ENCODE data around the gene RASGRP4.

RASGRP4 gene

DNA sequence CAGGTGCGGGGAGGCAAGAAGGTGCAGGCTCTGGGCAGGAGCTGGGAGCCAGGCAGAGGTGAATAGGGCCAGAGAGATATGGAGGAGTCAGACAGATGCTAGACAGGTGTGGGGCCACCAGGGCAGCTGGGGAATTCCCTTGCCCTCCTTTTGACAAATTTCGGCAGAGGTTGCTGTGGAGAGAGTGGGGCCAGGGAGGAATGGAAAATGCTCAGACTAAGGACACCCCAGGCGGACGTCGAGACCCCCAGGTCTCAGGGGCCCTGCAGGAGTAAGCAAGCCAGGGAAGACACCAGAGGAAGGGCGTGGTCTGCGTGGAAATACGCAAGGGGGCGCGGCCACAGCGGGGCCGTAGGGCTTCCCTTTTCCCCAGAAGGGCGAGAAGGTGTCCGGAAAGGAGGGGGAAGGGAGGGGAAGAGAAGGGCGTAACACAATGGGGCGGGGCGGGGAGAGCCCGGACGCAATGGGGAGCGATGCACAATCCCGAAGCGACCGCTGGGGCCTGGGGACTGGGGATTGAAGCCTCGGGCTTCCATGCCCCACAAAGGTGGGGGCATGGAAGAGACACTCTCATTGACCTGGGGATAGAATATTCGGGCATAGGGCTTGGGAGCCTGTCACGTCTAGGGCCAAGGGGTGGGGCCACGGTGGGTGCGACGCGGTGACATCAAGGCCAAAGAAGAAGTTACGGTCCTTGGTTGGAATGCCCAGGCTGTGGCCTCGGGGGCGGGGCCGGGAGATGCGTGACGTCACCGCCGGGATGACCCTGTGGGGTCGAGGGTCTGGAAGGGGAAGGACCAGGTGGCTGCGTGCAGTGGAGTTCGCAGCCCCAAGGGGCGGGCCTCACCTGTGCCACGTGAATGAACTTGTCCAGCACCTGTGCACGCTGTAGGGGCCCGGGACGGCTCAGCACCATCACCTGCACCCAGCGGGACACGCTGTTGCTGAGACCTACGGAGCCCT, 8.2 kb downstream of the RASGRP4 start:
- H3K79me1 ChIP-seq (ENCODE audit: low read depth, low read length): no peaks in the 10 kb centered on the region
- no peaks in the 10 kb centered on the region for H3K36me3 ChIP-seq (replicated peaks in 1 of 2; ENCODE audit: control insufficient read depth in 2 of 2, insufficient read depth in 2 of 2, low read length in 2 of 2)
- H3K18ac ChIP-seq (ENCODE audit: low read length): peak overlapping the region; percentile 78
- H3K9ac ChIP-seq (ENCODE audit: low read depth, low read length, poor library complexity): peak overlapping the region; percentile 80
- peak; percentile 56 for DNase-seq (ENCODE audit: low spot score)
- H2BK5ac ChIP-seq (ENCODE audit: low read length): peak overlapping the region; percentile 19
- H2BK12ac ChIP-seq (ENCODE audit: low read length): peak overlapping the region; percentile 46
- H4K91ac ChIP-seq (ENCODE audit: low read depth, low read length, poor library complexity): no peak overlapping the region
- peak overlapping the region; percentile 30 for H4K8ac ChIP-seq (ENCODE audit: low read depth, low read length)
- peaks cover 0 to 42% (median 7%) of the 10 kb centered on the region in 3 experiments for H3K27me3 ChIP-seq (ENCODE audit: control insufficient read depth in 3 of 3, insufficient read depth in 3 of 3, low read depth in 1 of 3, low read length in 3 of 3)
- peak overlapping the region; percentile 81 for H3K23ac ChIP-seq (ENCODE audit: low read depth, low read length, poor library complexity)
- H3K9me3 ChIP-seq (replicated peaks in 1 of 2; ENCODE audit: control insufficient read depth in 2 of 2, insufficient read depth in 1 of 2, low read depth in 1 of 2, low read length in 2 of 2): no peaks in the 10 kb centered on the region
- H3K27ac ChIP-seq (replicated peaks; ENCODE audit: low read length): no peak overlapping the region
- H2AFZ ChIP-seq (ENCODE audit: low read length): peak overlapping the region; percentile 86
- H2BK15ac ChIP-seq (ENCODE audit: low read length): peak overlapping the region; percentile 62
- no peak overlapping the region for H3K4ac ChIP-seq (ENCODE audit: low read length)
- H2AK5ac ChIP-seq (ENCODE audit: low read depth, low read length): peak overlapping the region; percentile 93
- WGBS, 2 donors (ENCODE audit: extremely low coverage in 2 of 2, insufficient read length in 2 of 2, insufficient replicate concordance in 1 of 2): no CpG with 5 or more reads among the region's 49 CpGs
- H3K4me1 ChIP-seq (ENCODE audit: control insufficient read depth in 2 of 2, insufficient read depth in 1 of 2, low read depth in 1 of 2, low read length in 2 of 2): peaks cover 0 to 6% of the 10 kb centered on the region in 2 donors
- H3K4me2 ChIP-seq (ENCODE audit: insufficient read depth, low read length, poor library complexity, severe bottlenecking): peak overlapping the region; percentile 86
- no peak overlapping the region for H3K14ac ChIP-seq (ENCODE audit: low read length)
- H3K4me3 ChIP-seq (ENCODE audit: low read length in 2 of 2): peak overlapping the region; percentile 21 to 75
- H2BK120ac ChIP-seq (ENCODE audit: low read depth, low read length): no peak overlapping the region

DNA sequence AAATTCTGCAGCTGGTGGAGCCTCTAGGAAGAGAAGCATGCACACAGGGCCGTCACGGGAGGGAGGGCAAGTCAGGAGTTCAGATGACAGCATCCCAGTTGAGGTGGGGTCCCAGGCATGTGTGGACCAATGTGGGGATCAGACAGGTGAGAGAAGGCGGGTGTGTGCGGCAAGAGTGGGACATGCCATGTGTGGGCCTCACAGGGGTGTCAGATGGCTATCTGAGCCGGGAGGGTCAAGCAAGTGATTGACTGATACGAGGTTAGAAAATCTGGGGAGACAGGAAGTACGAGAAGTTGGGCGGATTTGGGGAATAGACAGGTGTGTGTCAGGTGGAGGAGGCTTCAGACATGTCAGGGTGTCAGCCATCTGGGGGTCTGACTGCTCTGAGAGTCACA, 8.9 kb downstream of the RASGRP4 start:
- Histone ChIP-seq H2AK5ac (ENCODE audit: low read depth, low read length) (peak overlapping the region; percentile 93), H3K9me3 (replicated peaks in 1 of 2; ENCODE audit: control insufficient read depth in 2 of 2, insufficient read depth in 1 of 2, low read depth in 1 of 2, low read length in 2 of 2) (no peaks in the 10 kb centered on the region), H4K8ac (ENCODE audit: low read depth, low read length) (peak overlapping the region; percentile 30), H3K18ac (ENCODE audit: low read length) (peak overlapping the region; percentile 66), H3K4me3 (ENCODE audit: low read length in 2 of 2) (no peak overlapping the region), H2BK120ac (ENCODE audit: low read depth, low read length) (no peak overlapping the region), H3K4ac (ENCODE audit: low read length) (no peak overlapping the region), H2BK12ac (ENCODE audit: low read length) (peak overlapping the region; percentile 78), H3K27ac (replicated peaks; ENCODE audit: low read length) (no peak overlapping the region), H3K36me3 (replicated peaks in 1 of 2; ENCODE audit: control insufficient read depth in 2 of 2, insufficient read depth in 2 of 2, low read length in 2 of 2) (no peaks in the 10 kb centered on the region), H2AFZ (ENCODE audit: low read length) (no peak overlapping the region), H3K23ac (ENCODE audit: low read depth, low read length, poor library complexity) (no peak overlapping the region), H3K79me1 (ENCODE audit: low read depth, low read length) (no peaks in the 10 kb centered on the region), H3K4me1 (ENCODE audit: control insufficient read depth in 2 of 2, insufficient read depth in 1 of 2, low read depth in 1 of 2, low read length in 2 of 2) (peaks cover 0 to 6% of the 10 kb centered on the region in 2 donors), H3K27me3 (ENCODE audit: control insufficient read depth in 3 of 3, insufficient read depth in 3 of 3, low read depth in 1 of 3, low read length in 3 of 3) (peaks cover 0 to 42% (median 7%) of the 10 kb centered on the region in 3 experiments), H4K91ac (ENCODE audit: low read depth, low read length, poor library complexity) (no peak overlapping the region), H2BK15ac (ENCODE audit: low read length) (peak overlapping the region; percentile 62), H3K4me2 (ENCODE audit: insufficient read depth, low read length, poor library complexity, severe bottlenecking) (no peak overlapping the region), H3K9ac (ENCODE audit: low read depth, low read length, poor library complexity) (no peak overlapping the region), H2BK5ac (ENCODE audit: low read length) (peak overlapping the region; percentile 39), H3K14ac (ENCODE audit: low read length) (no peak overlapping the region)
- 100% methylated on average over 3 of the region's 8 CpGs; no CpG with 5 or more reads in 1 of the 2 donors for WGBS, 2 donors (ENCODE audit: extremely low coverage in 2 of 2, insufficient read length in 2 of 2, insufficient replicate concordance in 1 of 2)
- DNase-seq (ENCODE audit: low spot score): no peak

DNA sequence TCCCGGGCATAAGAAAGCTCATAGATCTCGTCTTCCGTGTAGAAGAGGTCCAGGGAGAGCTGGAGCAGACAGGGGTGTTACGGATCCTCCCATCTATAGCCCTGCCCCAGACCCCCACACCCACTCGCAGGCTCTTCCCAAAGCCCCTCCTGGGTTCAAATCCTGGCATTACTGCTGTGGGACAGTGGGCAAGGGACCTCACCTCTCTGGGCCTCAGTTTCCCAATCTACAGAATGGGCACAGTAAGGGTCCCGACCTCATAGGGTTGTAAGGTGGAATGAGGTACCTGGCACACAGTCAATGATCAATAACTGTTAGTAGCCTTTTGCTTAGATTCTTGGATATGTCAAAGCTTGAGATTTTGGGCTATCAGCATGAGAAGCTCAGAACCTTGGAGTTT, 12.6 kb downstream of the RASGRP4 start:
- H3K27me3 ChIP-seq (ENCODE audit: control insufficient read depth in 3 of 3, insufficient read depth in 3 of 3, low read depth in 1 of 3, low read length in 3 of 3): peaks cover 0 to 20% (median 5%) of the 10 kb centered on the region in 3 experiments
- H3K4me3 ChIP-seq (ENCODE audit: low read length in 2 of 2): no peak overlapping the region
- no peak overlapping the region for H2BK5ac ChIP-seq (ENCODE audit: low read length)
- no peak overlapping the region for H3K14ac ChIP-seq (ENCODE audit: low read length)
- H2BK15ac ChIP-seq (ENCODE audit: low read length): no peak overlapping the region
- peaks cover 0 to 6% of the 10 kb centered on the region in 2 donors for H3K4me1 ChIP-seq (ENCODE audit: control insufficient read depth in 2 of 2, insufficient read depth in 1 of 2, low read depth in 1 of 2, low read length in 2 of 2)
- peak overlapping the region; percentile 19 for H3K18ac ChIP-seq (ENCODE audit: low read length)
- no peak overlapping the region for H2BK120ac ChIP-seq (ENCODE audit: low read depth, low read length)
- peak overlapping the region; percentile 89 for H3K23ac ChIP-seq (ENCODE audit: low read depth, low read length, poor library complexity)
- DNase-seq (ENCODE audit: low spot score): no peak
- H3K79me1 ChIP-seq (ENCODE audit: low read depth, low read length): no peaks in the 10 kb centered on the region
- H2AK5ac ChIP-seq (ENCODE audit: low read depth, low read length): no peak overlapping the region
- no peak overlapping the region for H3K4ac ChIP-seq (ENCODE audit: low read length)
- no peak overlapping the region for H3K4me2 ChIP-seq (ENCODE audit: insufficient read depth, low read length, poor library complexity, severe bottlenecking)
- H3K27ac ChIP-seq (replicated peaks; ENCODE audit: low read length): no peak overlapping the region
- no peaks in the 10 kb centered on the region for H3K36me3 ChIP-seq (replicated peaks in 1 of 2; ENCODE audit: control insufficient read depth in 2 of 2, insufficient read depth in 2 of 2, low read length in 2 of 2)
- H3K9me3 ChIP-seq (replicated peaks in 1 of 2; ENCODE audit: control insufficient read depth in 2 of 2, insufficient read depth in 1 of 2, low read depth in 1 of 2, low read length in 2 of 2): no peaks in the 10 kb centered on the region
- no peak overlapping the region for H2AFZ ChIP-seq (ENCODE audit: low read length)
- no CpG with 5 or more reads among the region's 6 CpGs for WGBS, 2 donors (ENCODE audit: extremely low coverage in 2 of 2, insufficient read length in 2 of 2, insufficient replicate concordance in 1 of 2)
- H2BK12ac ChIP-seq (ENCODE audit: low read length): no peak overlapping the region
- no peak overlapping the region for H4K91ac ChIP-seq (ENCODE audit: low read depth, low read length, poor library complexity)
- no peak overlapping the region for H4K8ac ChIP-seq (ENCODE audit: low read depth, low read length)
- no peak overlapping the region for H3K9ac ChIP-seq (ENCODE audit: low read depth, low read length, poor library complexity)

DNA sequence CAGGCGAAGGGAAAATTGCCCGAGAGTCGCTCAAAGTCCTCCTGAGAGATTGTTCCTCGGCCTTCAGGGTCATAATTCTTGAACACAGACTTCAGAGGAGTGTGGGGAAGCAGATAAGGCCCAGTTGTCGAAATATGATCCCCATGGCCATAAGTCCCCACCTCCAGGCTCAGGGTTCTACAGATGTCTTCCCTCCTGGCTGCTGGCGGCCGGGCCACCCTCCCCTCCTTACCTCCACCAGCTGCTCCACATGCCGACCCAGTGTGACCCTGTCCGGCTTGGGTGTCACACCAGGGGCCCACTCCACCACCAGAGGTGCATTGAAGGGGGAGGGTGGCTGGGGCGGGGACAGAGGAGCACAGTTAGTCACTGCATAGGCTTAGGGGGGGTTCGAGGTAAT, 13.1 kb downstream of the RASGRP4 start:
- Histone ChIP-seq H3K9ac (ENCODE audit: low read depth, low read length, poor library complexity) (no peak overlapping the region), H2BK5ac (ENCODE audit: low read length) (peak overlapping the region; percentile 53), H3K79me1 (ENCODE audit: low read depth, low read length) (no peaks in the 10 kb centered on the region), H3K23ac (ENCODE audit: low read depth, low read length, poor library complexity) (peak overlapping the region; percentile 89), H4K8ac (ENCODE audit: low read depth, low read length) (no peak overlapping the region), H3K27me3 (ENCODE audit: control insufficient read depth in 3 of 3, insufficient read depth in 3 of 3, low read depth in 1 of 3, low read length in 3 of 3) (peaks cover 0 to 16% (median 2%) of the 10 kb centered on the region in 3 experiments), H2AFZ (ENCODE audit: low read length) (no peak overlapping the region), H2AK5ac (ENCODE audit: low read depth, low read length) (peak overlapping the region; percentile 86), H3K36me3 (replicated peaks in 1 of 2; ENCODE audit: control insufficient read depth in 2 of 2, insufficient read depth in 2 of 2, low read length in 2 of 2) (no peaks in the 10 kb centered on the region), H3K18ac (ENCODE audit: low read length) (peak overlapping the region; percentile 17), H3K14ac (ENCODE audit: low read length) (no peak overlapping the region), H3K4me3 (ENCODE audit: low read length in 2 of 2) (peak overlapping the region in 1 of 2 donors; percentile 41), H3K4me2 (ENCODE audit: insufficient read depth, low read length, poor library complexity, severe bottlenecking) (no peak overlapping the region), H2BK15ac (ENCODE audit: low read length) (no peak overlapping the region), H3K4ac (ENCODE audit: low read length) (no peak overlapping the region), H2BK120ac (ENCODE audit: low read depth, low read length) (no peak overlapping the region), H3K27ac (replicated peaks; ENCODE audit: low read length) (no peak overlapping the region), H3K9me3 (replicated peaks in 1 of 2; ENCODE audit: control insufficient read depth in 2 of 2, insufficient read depth in 1 of 2, low read depth in 1 of 2, low read length in 2 of 2) (no peaks in the 10 kb centered on the region), H3K4me1 (ENCODE audit: control insufficient read depth in 2 of 2, insufficient read depth in 1 of 2, low read depth in 1 of 2, low read length in 2 of 2) (peaks cover 0 to 2% of the 10 kb centered on the region in 2 donors), H2BK12ac (ENCODE audit: low read length) (no peak overlapping the region), H4K91ac (ENCODE audit: low read depth, low read length, poor library complexity) (no peak overlapping the region)
- no CpG with 5 or more reads among the region's 11 CpGs for WGBS, 2 donors (ENCODE audit: extremely low coverage in 2 of 2, insufficient read length in 2 of 2, insufficient replicate concordance in 1 of 2)
- DNase-seq (ENCODE audit: low spot score): no peak

Data from neuronal stem cell (in vitro differentiated cells).